RWPE2 (cell line): ENCODE results near the gene PHACTR1.

ENCODE experiments used
- ATAC-seq: fragments of 200-7000 bp; cut with Tn5 transposase; 3 replicates; pipeline ENCODE4 v1.9.1; 2021; ENCODE audit warnings: low read depth
- DNase-seq: peaks from one replicate; pipeline ENCODE4 v3.0.0-alpha.2; 2020; ENCODE audit warnings: low spot score
- H3K27ac ChIP-seq: fragments of 450-650 bp; 2 replicates; pipeline ENCODE4 v1.5.1; 2017; ENCODE audit warnings: mild to moderate bottlenecking; ENCODE audit not compliant: poor library complexity, severe bottlenecking
- H3K27me3 ChIP-seq: fragments of 250-450 bp; sonication (Bioruptor Pico); 2 replicates; pipeline ENCODE4 v1.5.1; 2021; ENCODE audit warnings: mild to moderate bottlenecking, moderate library complexity; ENCODE audit not compliant: insufficient read depth, poor library complexity, severe bottlenecking
- H3K36me3 ChIP-seq: fragments of 250-450 bp; sonication (Bioruptor Pico); 2 replicates; pipeline ENCODE4 v1.5.1; 2020; ENCODE audit warnings: low read depth, mild to moderate bottlenecking, moderate library complexity
- H3K4me1 ChIP-seq: fragments of 250-450 bp; sonication (Bioruptor Pico); 2 replicates; pipeline ENCODE4 v1.5.1; 2021; ENCODE audit warnings: mild to moderate bottlenecking, moderate library complexity; ENCODE audit not compliant: insufficient read depth, poor library complexity, severe bottlenecking
- H3K4me3 ChIP-seq: fragments of 250-450 bp; sonication (Bioruptor Pico); 2 replicates; pipeline ENCODE4 v1.5.1; 2021; ENCODE audit warnings: mild to moderate bottlenecking, moderate library complexity; ENCODE audit not compliant: severe bottlenecking
- H3K9me3 ChIP-seq: fragments of 250-450 bp; sonication (Bioruptor Pico); 2 replicates; pipeline ENCODE4 v1.5.1; 2021; ENCODE audit warnings: mild to moderate bottlenecking, moderate library complexity; ENCODE audit not compliant: severe bottlenecking
- CTCF ChIP-seq: fragments of 450-650 bp; IDR thresholded peaks from one replicate; pipeline ENCODE4 v1.5.1; 2017; ENCODE audit warnings: mild to moderate bottlenecking, moderate library complexity; ENCODE audit not compliant: poor library complexity, severe bottlenecking

PHACTR1 gene

GRCh38 chr6:12955956-12956355 is 239.4 kb downstream of the PHACTR1 start:
- no peaks in the 10 kb centered on the region for H3K36me3 ChIP-seq
- H3K9me3 ChIP-seq, result no peaks in the 10 kb centered on the region
- no peak overlapping the region for H3K4me3 ChIP-seq
- H3K4me1 ChIP-seq, result no peaks in the 10 kb centered on the region
- H3K27me3 ChIP-seq, result peaks cover 9% of the 10 kb centered on the region
- TF ChIP-seq CTCF, result no peak
- DNase-seq, result no peak
- ATAC-seq, result no peak
- H3K27ac ChIP-seq, result no peak overlapping the region

DNA sequence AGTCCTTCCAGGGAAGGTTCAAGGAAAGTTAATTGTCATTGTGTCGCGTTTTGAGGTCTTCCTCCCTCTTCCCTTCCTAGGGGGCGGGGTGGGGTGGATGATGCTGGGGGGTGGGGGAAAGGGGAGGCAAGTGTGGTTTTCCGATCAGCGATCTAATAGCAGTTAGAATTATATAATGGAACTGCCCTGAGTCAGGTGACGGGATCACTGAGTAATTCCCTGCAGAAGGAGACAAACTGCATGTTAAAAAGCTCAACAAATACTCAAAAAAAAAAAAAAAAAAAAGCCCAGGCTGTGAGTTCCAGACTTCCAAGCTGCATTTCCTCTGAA is 240.4 kb downstream of the PHACTR1 start:
- H3K9me3 ChIP-seq, result no peaks in the 10 kb centered on the region
- ATAC-seq (no peak), DNase-seq (no peak)
- no peaks in the 10 kb centered on the region for H3K36me3 ChIP-seq
- H3K4me1 ChIP-seq, result no peaks in the 10 kb centered on the region
- H3K4me3 ChIP-seq, result peak overlapping the region; percentile 27
- peaks cover 9% of the 10 kb centered on the region for H3K27me3 ChIP-seq
- TF ChIP-seq CTCF, result no peak
- H3K27ac ChIP-seq, result no peak overlapping the region

GRCh38 chr6:12957321-12958051 is 240.9 kb downstream of the PHACTR1 start:
- H3K4me3 ChIP-seq, result peak overlapping the region; percentile 27
- no peaks in the 10 kb centered on the region for H3K9me3 ChIP-seq
- H3K27ac ChIP-seq, result no peak overlapping the region
- DNase-seq (no peak), ATAC-seq (peak; percentile 79)
- H3K36me3 ChIP-seq, result no peaks in the 10 kb centered on the region
- no peaks in the 10 kb centered on the region for H3K4me1 ChIP-seq
- peaks cover 6% of the 10 kb centered on the region for H3K27me3 ChIP-seq
- peak; percentile 16 for TF ChIP-seq CTCF

DNA sequence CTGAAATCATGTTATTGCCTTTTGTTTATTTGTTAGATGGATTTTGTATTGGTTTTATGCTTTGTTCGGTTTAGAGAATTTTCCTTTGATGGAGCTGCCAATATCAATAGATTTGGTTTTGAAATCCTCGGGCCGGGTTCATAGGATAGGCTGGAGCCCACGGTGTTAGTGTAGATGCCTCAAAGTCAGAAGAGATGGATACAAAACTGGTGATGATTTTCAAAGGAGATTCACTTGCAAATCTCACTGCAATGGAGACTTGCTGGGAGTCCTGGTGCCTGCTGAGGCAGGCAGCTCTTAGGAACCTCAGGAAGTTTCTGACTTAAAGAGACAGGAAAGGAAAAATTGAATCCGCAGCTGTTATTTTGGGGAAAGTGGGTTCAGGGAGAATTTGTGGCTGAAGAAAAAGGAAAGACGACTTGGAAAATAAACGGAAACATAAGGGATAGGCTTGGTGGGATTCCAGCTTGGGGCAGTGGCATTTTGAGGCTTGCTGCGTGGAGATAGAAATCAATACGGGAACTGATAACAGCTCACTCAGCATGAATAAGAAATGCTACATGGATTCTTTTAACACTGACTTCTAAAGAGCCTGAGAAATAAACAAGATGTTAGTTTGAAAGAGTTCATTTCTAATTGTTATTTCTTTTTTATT is 241.6 kb downstream of the PHACTR1 start:
- H3K27ac ChIP-seq, result no peak overlapping the region
- ATAC-seq (no peak), DNase-seq (no peak)
- no peak overlapping the region for H3K4me3 ChIP-seq
- H3K4me1 ChIP-seq, result peaks cover 3% of the 10 kb centered on the region
- peaks cover 5% of the 10 kb centered on the region for H3K27me3 ChIP-seq
- H3K36me3 ChIP-seq, result no peaks in the 10 kb centered on the region
- TF ChIP-seq CTCF, result peak; percentile 6
- no peaks in the 10 kb centered on the region for H3K9me3 ChIP-seq

DNA sequence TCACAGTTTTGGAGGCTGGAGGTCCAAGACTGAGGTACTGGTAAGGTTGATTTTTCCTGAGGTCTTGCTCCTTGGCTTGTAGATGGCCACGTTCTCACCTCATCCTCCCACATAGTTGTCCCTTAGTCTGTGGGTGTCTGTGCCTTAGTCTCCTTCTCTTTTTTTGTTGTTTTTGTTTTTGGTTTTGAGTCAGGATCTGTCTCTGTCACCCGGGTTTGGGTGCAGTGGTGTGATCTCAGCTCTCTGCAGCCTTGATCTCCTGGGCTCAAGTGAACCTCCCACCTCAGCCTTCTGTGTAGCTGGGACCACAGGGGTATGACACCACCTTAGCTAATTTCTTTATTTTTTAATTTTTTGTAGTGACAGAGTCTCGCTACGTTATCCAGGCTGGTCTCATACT is 245.2 kb downstream of the PHACTR1 start:
- H3K36me3 ChIP-seq, result no peaks in the 10 kb centered on the region
- H3K4me3 ChIP-seq, result no peak overlapping the region
- H3K27ac ChIP-seq, result no peak overlapping the region
- H3K9me3 ChIP-seq, result no peaks in the 10 kb centered on the region
- peaks cover 5% of the 10 kb centered on the region for H3K27me3 ChIP-seq
- no peak for TF ChIP-seq CTCF
- ATAC-seq (no peak), DNase-seq (no peak)
- H3K4me1 ChIP-seq, result peaks cover 3% of the 10 kb centered on the region
